HepG2 (cell line): ENCODE results near the gene GHRL. TPM values are rescaled to one million over a fixed set of nuclear protein-coding genes. Genes with fewer than 3 reads are reported as not detected.

Experiments used
- ATAC-seq: fragments of 200-7000 bp; cut with Tn5 transposase; 3 replicates; pipeline ENCODE4 v1.9.1; 2020; ENCODE audit warnings: mild to moderate bottlenecking, moderate library complexity
- BruUV-seq: library from RNA; stranded (reverse); fragments of 400-500 nt; replicated peaks from 2 replicates; lab custom pipeline; 2021; lab: Mats Ljungman, UMichigan
- CTCF ChIA-PET: fragments of 300-600 bp; formaldehyde crosslinking; extraction: SDS; loops from one replicate; lab custom pipeline; 2021; ENCODE audit warnings: low total read pairs, inconsistent platforms, low intra/inter-chr PET ratio; lab: Yijun Ruan, JAX
- POLR2A ChIA-PET: fragments of 350-600 bp; sonication (Branson Sonifier 250); formaldehyde crosslinking; loops from one replicate; lab custom pipeline; 2020; ENCODE audit warnings: antibody characterized with exemption, inconsistent platforms; lab: Yijun Ruan, JAX
- DNase-seq: peaks from one replicate; pipeline ENCODE4 v3.0.0-alpha.2; 2015; ENCODE audit warnings: low spot score
- FAIRE-seq: peaks from 3 replicates; lab custom pipeline; 2011; peaks lifted over from hg19 to GRCh38; lab: Jason Lieb, UNC
- H2AFZ ChIP-seq: one replicate; pipeline ENCODE4 v1.6.1; 2011; ENCODE audit warnings: low read length, inconsistent platforms
- H3K27ac ChIP-seq: fragments of 300-600 bp; 3 replicates; pipeline ENCODE4 v1.8.0; 2011; ENCODE audit warnings: mixed run types, mild to moderate bottlenecking, mixed read lengths, low read length, inconsistent platforms; ENCODE audit not compliant: insufficient read depth; ENCODE audit errors: extremely low read length
- H3K27me3 ChIP-seq, 2 experiments: fragments of 200-600 bp in 1 of 2; 2 replicates in 1 of 2; 3 replicates in 1 of 2; pipeline versions ENCODE4 v1.6.0 to v1.8.0; 2011; ENCODE audit warnings: low read length in 2 of 2, mild to moderate bottlenecking in 2 of 2, moderate library complexity in 2 of 2, inconsistent platforms in 1 of 2; ENCODE audit not compliant: insufficient read depth in 2 of 2, control insufficient read depth in 1 of 2
- H3K36me3 ChIP-seq, 2 experiments: fragments of 200-600 bp in 1 of 2; replicated peaks in 1 of 2; 2 replicates in 1 of 2; 3 replicates in 1 of 2; pipeline versions ENCODE4 v1.5.1 to v1.8.0; 2011; ENCODE audit warnings: low read length in 2 of 2, inconsistent platforms in 1 of 2; ENCODE audit not compliant: insufficient read depth in 2 of 2, control insufficient read depth in 1 of 2
- H3K4me1 ChIP-seq: 2 replicates; pipeline ENCODE4 v1.5.1; 2012; ENCODE audit warnings: low read length, inconsistent platforms; ENCODE audit not compliant: insufficient read depth
- H3K4me2 ChIP-seq: 2 replicates; pipeline ENCODE4 v1.6.0; 2011; ENCODE audit warnings: low read depth, low read length, inconsistent platforms
- H3K4me3 ChIP-seq, 3 experiments: fragments of 200-600 bp in 1 of 3; sonication (generic), shearing (Covaris generic) in 1 of 3; replicated peaks in 1 of 3; 2 replicates each; pipeline ENCODE4 v1.5.1; 2011 to 2016; ENCODE audit warnings: low read length in 3 of 3, inconsistent platforms in 2 of 3, low read depth in 2 of 3, mild to moderate bottlenecking in 2 of 3, control low read depth in 1 of 3, mixed read lengths in 1 of 3; ENCODE audit not compliant: insufficient read depth in 1 of 3
- H3K79me2 ChIP-seq: one replicate; pipeline ENCODE4 v1.6.1; 2011; ENCODE audit warnings: low read length, inconsistent platforms; ENCODE audit not compliant: insufficient read depth
- H3K9ac ChIP-seq: 2 replicates; pipeline ENCODE4 v1.6.0; 2011; ENCODE audit warnings: mild to moderate bottlenecking, low read depth, low read length, inconsistent platforms; ENCODE audit not compliant: insufficient read depth
- H3K9me3 ChIP-seq: 2 replicates; pipeline ENCODE4 v1.5.1; 2012; ENCODE audit warnings: mild to moderate bottlenecking, low read length
- H4K20me1 ChIP-seq: 2 replicates; pipeline ENCODE4 v1.6.0; 2011; ENCODE audit warnings: inconsistent platforms, mild to moderate bottlenecking, low read length, moderate library complexity; ENCODE audit not compliant: insufficient read depth
- RORA ChIP-seq: sonication (generic); formaldehyde crosslinking; IDR thresholded peaks from 2 replicates; pipeline ENCODE4 v1.5.0; 2020; ENCODE audit warnings: mild to moderate bottlenecking, missing genetic modification reagents, moderate library complexity
- SIN3A ChIP-seq: IDR thresholded peaks from 2 replicates; pipeline ENCODE4 v1.6.1; 2011; ENCODE audit warnings: low read depth, mild to moderate bottlenecking, control low read depth, low read length, borderline replicate concordance
- TAF1 ChIP-seq: sonication (generic); formaldehyde crosslinking; IDR thresholded peaks from 2 replicates; pipeline ENCODE4 v1.4.0; 2020; ENCODE audit warnings: missing genetic modification reagents
- ZNF143 ChIP-seq: sonication (generic); formaldehyde crosslinking; IDR thresholded peaks from 2 replicates; pipeline ENCODE4 v1.4.0; 2020; ENCODE audit warnings: missing genetic modification reagents
- ZNF253 ChIP-seq: sonication (generic); formaldehyde crosslinking; IDR thresholded peaks from 2 replicates; pipeline ENCODE4 v1.8.0; 2022; ENCODE audit warnings: mild to moderate bottlenecking, missing genetic modification reagents, borderline replicate concordance
- WGBS: methylation state at CpG from one replicate; pipeline ENCODE4 v1.1.6; 2017; ENCODE audit warnings: low lambda C conversion rate; 5-methylcytosine and 5-hydroxymethylcytosine counted together
- in situ Hi-C: cut with HindIII; loops from 2 replicates; pipeline ENCODE4 v1.10.0; 2017; ENCODE audit warnings: low pct_unique_long_range_greater_than_20kb; ENCODE audit not compliant: extremely low pct_ligation_motif_present
- intact Hi-C: fragments of 100-400 bp; cut with micrococcal nuclease; formaldehyde crosslinking; loops from one replicate; pipeline ENCODE4 v1.10.0; 2022; ENCODE audit not compliant: unreplicated experiment
- polyA plus RNA-seq, 8 experiments: library from polyadenylated mRNA; depleted of rRNA in 3 of 8; stranded (reverse) in 7 of 8; unstranded in 1 of 8; fragments of >200 nt; fragmentation: Illumina TruSeq in 4 of 8; extraction: Trizol in 4 of 8; gene quantifications; 2 replicates each; pipeline versions ENCODE4 v1.2.1 to v1.2.3, GENCODE V29; 2011 to 2016; ENCODE audit warnings: low read depth in 4 of 8, missing spikeins in 1 of 8, mixed read lengths in 1 of 8; ENCODE audit not compliant: insufficient read depth in 1 of 8
- total RNA-seq, 5 experiments: library from RNA; depleted of rRNA; stranded (reverse); fragments of >200 nt; fragmentation: Illumina TruSeq; extraction: Trizol; gene quantifications; 2 replicates each; pipeline ENCODE4 v1.2.3, GENCODE V29; 2016; ENCODE audit warnings: low read depth in 1 of 5
- TF ChIP-seq, protein P1 (sequence below): sonication (generic); formaldehyde crosslinking; IDR thresholded peaks from 2 replicates; pipeline ENCODE4 v1.4.0; 2020; ENCODE audit warnings: low read depth, mild to moderate bottlenecking, missing genetic modification reagents
- TF ChIP-seq, protein P2 (sequence below): IDR thresholded peaks from 2 replicates; pipeline ENCODE4 v1.6.1; 2016; ENCODE audit warnings: missing compliant biosample characterization, missing genetic modification reagents, borderline replicate concordance
- TF ChIP-seq, protein P3 (sequence below): sonication (generic); formaldehyde crosslinking; IDR thresholded peaks from 2 replicates; pipeline ENCODE4 v1.5.1; 2020; ENCODE audit warnings: mild to moderate bottlenecking, moderate library complexity, missing genetic modification reagents

GHRL gene
- total and polyA plus RNA-seq, 2 of the 13 experiments (the other 11 are each of a cell fraction or from before 2014, with no cell fraction given): 0.09 TPM; not detected in 1

DNA sequence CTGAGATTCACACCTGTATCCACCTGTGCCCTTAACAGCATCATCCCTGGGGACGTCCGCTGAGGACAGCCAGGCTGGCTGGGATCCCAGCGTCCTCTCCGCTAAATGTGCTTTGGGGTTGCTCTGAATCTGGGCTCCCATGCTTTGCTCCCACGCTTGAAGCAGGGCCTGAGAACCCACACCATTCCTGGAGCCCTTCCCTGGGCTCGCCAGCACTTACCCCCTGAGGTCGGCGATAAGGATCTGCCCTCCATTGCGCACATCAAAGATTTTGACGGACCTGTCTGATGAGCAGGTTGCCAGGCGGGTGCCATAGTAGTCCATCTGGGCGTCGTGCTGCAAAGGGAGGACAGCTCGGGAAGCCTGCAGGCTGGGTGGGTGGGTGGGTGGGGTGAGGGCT is 22.4 kb upstream of the GHRL start:
- CTCF ChIA-PET: no interaction called here
- ATAC-seq (no peak), DNase-seq (no peak), FAIRE-seq (no peak)
- Histone ChIP-seq H3K27ac (no peak overlapping the region), H3K9me3 (no peaks in the 10 kb centered on the region), H4K20me1 (peaks cover 24% of the 10 kb centered on the region), H3K9ac (no peak overlapping the region), H3K4me3 (no peak overlapping the region)
- 96% methylated on average over 10 of the region's 14 CpGs for WGBS
- in situ Hi-C loops: no loop called here
- TF ChIP-seq RORA (CRISPR knock-in tag): no peak
- TF ChIP-seq, protein P1, sequence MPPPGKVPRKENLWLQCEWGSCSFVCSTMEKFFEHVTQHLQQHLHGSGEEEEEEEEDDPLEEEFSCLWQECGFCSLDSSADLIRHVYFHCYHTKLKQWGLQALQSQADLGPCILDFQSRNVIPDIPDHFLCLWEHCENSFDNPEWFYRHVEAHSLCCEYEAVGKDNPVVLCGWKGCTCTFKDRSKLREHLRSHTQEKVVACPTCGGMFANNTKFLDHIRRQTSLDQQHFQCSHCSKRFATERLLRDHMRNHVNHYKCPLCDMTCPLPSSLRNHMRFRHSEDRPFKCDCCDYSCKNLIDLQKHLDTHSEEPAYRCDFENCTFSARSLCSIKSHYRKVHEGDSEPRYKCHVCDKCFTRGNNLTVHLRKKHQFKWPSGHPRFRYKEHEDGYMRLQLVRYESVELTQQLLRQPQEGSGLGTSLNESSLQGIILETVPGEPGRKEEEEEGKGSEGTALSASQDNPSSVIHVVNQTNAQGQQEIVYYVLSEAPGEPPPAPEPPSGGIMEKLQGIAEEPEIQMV: no peak
- TF ChIP-seq ZNF143 (CRISPR knock-in tag): no peak
- no peak for TF ChIP-seq ZNF253
- TF ChIP-seq, protein P2, sequence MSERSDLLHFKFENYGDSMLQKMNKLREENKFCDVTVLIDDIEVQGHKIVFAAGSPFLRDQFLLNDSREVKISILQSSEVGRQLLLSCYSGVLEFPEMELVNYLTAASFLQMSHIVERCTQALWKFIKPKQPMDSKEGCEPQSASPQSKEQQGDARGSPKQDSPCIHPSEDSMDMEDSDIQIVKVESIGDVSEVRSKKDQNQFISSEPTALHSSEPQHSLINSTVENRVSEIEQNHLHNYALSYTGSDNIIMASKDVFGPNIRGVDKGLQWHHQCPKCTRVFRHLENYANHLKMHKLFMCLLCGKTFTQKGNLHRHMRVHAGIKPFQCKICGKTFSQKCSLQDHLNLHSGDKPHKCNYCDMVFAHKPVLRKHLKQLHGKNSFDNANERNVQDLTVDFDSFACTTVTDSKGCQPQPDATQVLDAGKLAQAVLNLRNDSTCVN (CRISPR knock-in tag): no peak
- no peak for TF ChIP-seq SIN3A
- TF ChIP-seq, protein P3, sequence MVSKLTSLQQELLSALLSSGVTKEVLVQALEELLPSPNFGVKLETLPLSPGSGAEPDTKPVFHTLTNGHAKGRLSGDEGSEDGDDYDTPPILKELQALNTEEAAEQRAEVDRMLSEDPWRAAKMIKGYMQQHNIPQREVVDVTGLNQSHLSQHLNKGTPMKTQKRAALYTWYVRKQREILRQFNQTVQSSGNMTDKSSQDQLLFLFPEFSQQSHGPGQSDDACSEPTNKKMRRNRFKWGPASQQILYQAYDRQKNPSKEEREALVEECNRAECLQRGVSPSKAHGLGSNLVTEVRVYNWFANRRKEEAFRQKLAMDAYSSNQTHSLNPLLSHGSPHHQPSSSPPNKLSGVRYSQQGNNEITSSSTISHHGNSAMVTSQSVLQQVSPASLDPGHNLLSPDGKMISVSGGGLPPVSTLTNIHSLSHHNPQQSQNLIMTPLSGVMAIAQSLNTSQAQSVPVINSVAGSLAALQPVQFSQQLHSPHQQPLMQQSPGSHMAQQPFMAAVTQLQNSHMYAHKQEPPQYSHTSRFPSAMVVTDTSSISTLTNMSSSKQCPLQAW: no peak
- no peak for TF ChIP-seq TAF1 (CRISPR knock-in tag)
- TF ChIP-seq, all 625 proteins: peak for 0
- Histone ChIP-seq H3K4me1 (peaks cover 67% of the 10 kb centered on the region), H3K36me3 (peaks cover 35 to 80% of the 10 kb centered on the region in 2 experiments), H3K4me2 (no peak overlapping the region), H3K79me2 (peaks cover 38% of the 10 kb centered on the region), H3K27me3 (no peaks in the 10 kb centered on the region; a peak in 1 of 5 replicates), H2AFZ (no peak overlapping the region)
- intact Hi-C loops: no loop called here
- no TSS peak for BruUV-seq
- POLR2A ChIA-PET: interaction anchor here (0.8 to 1.1 kb wide), 2 partner anchors 11 to 23 kb away, joined by 3 read pairs; partner anchors contain the start of gene GHRL
